K562 (cell line): ENCODE measurements around the gene UVRAG. TPM values are rescaled to one million over a fixed set of nuclear protein-coding genes. Genes with fewer than 3 reads are reported as not detected.

Experiments used
- ARID1B ChIP-seq: fragments of 450-650 bp; IDR thresholded peaks from 2 replicates; pipeline ENCODE4 v1.6.1; 2016; ENCODE audit warnings: antibody characterized with exemption, mild to moderate bottlenecking, inconsistent platforms
- BCL6 ChIP-seq: fragments of 250-450 bp; sonication (Bioruptor Pico); IDR thresholded peaks from 2 replicates; pipeline ENCODE4 v1.4.0; 2020
- GTF2F1 ChIP-seq: IDR thresholded peaks from 2 replicates; pipeline ENCODE4 v1.6.1; 2011; ENCODE audit warnings: low read depth, low read length, improper control_type of control experiment
- ILF3 ChIP-seq: fragments of 450-650 bp; IDR thresholded peaks from 2 replicates; pipeline ENCODE4 v1.6.1; 2018; ENCODE audit warnings: antibody characterized with exemption, mild to moderate bottlenecking, moderate library complexity, borderline replicate concordance
- KHSRP ChIP-seq: fragments of 450-650 bp; IDR thresholded peaks from 2 replicates; pipeline ENCODE4 v1.6.1; 2017
- MEIS2 ChIP-seq: fragments of 450-650 bp; IDR thresholded peaks from 2 replicates; pipeline ENCODE4 v1.6.1; 2014; ENCODE audit warnings: mild to moderate bottlenecking; ENCODE audit not compliant: partially characterized antibody
- PPARD ChIP-seq: fragments of 250-450 bp; sonication (Bioruptor Pico); IDR thresholded peaks from 2 replicates; pipeline ENCODE4 v1.8.0; 2022; ENCODE audit warnings: inconsistent platforms, mild to moderate bottlenecking, moderate library complexity
- ZFP36 ChIP-seq: fragments of 150-350 bp; IDR thresholded peaks from 2 replicates; pipeline ENCODE4 v1.6.1; 2018; ENCODE audit warnings: low read length, low read depth; ENCODE audit not compliant: partially characterized antibody
- ZNF354B ChIP-seq: fragments of 250-450 bp; sonication (Bioruptor Pico); IDR thresholded peaks from 2 replicates; pipeline ENCODE4 v1.4.0; 2020
- polyA plus RNA-seq, 8 experiments: library from polyadenylated mRNA; depleted of rRNA in 4 of 8; stranded (reverse) in 5 of 8; unstranded in 3 of 8; fragments of >200 nt; fragmentation: Nextera tagmentation in 2 of 8; fragmentation: Illumina TruSeq in 1 of 8; extraction: Ambion mirVana in 2 of 8; extraction: Trizol in 1 of 8; gene quantifications; 2 replicates each; pipeline versions ENCODE4 v1.2.1 to v1.2.3, GENCODE V29; 2011 to 2014; ENCODE audit warnings: inconsistent platforms in 1 of 8, missing spikeins in 1 of 8
- total RNA-seq, 7 experiments: library from RNA; depleted of rRNA in 6 of 7; stranded (reverse); fragments of >200 nt in 6 of 7; fragmentation: Illumina TruSeq in 2 of 7; extraction: Trizol in 2 of 7; gene quantifications; 2 replicates each; pipeline versions ENCODE4 v1.2.1 to v1.2.3, GENCODE V29; 2011 to 2021; ENCODE audit warnings: low replicate concordance in 1 of 7
- TF ChIP-seq, protein P1 (sequence below): fragments of 150-350 bp; IDR thresholded peaks from 2 replicates; pipeline ENCODE4 v1.6.1; 2014; ENCODE audit warnings: low read depth, mild to moderate bottlenecking, low read length, borderline replicate concordance
- TF ChIP-seq, protein P2 (sequence below): sonication (generic); formaldehyde crosslinking; IDR thresholded peaks from 2 replicates; pipeline ENCODE4 v1.8.0; 2023; ENCODE audit warnings: missing genetic modification reagents, mild to moderate bottlenecking, borderline replicate concordance

UVRAG gene
- total and polyA plus RNA-seq, 9 of the 15 experiments (the other 6 are each of a cell fraction or from before 2014, with no cell fraction given), result 3.1 to 17.8 (median 12.4) TPM

DNA sequence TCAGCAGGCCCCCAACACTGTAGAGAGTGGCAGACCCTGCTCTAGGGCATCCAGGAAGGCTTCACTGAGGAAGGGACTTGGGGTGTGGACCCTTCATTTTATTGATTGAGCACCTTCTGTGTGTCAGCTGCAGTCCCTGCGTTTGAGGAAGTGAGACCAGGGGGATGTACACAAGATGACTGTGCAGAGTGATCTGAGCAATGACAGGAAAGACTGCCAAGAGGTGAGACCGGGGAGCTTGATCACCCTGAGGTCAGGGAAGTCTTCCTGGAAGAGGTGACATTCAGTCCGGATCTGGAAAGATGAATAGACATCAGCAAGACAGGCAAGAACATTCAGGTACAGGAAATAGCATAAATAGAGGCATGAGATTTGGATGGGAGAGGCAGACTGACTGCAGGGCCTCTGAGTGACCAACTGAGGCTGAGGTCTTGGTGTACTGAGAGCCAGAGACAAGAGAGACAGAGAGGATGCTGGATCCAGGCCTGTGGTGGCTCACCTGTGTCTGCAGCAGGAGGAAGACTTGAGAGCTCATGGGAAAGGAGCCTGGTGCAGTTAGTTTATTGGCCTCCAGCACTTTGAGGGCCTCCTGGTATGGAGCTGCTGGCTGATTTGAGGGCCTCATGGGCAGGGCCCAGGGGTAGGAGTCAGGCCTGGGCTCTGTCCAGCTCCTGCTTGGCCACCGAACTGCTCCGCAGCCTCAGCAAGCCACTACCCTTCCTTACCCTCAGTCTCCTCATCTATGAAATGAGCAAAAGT lies 41.2 kb upstream of the UVRAG start (continued):
- TF ChIP-seq, protein P1, sequence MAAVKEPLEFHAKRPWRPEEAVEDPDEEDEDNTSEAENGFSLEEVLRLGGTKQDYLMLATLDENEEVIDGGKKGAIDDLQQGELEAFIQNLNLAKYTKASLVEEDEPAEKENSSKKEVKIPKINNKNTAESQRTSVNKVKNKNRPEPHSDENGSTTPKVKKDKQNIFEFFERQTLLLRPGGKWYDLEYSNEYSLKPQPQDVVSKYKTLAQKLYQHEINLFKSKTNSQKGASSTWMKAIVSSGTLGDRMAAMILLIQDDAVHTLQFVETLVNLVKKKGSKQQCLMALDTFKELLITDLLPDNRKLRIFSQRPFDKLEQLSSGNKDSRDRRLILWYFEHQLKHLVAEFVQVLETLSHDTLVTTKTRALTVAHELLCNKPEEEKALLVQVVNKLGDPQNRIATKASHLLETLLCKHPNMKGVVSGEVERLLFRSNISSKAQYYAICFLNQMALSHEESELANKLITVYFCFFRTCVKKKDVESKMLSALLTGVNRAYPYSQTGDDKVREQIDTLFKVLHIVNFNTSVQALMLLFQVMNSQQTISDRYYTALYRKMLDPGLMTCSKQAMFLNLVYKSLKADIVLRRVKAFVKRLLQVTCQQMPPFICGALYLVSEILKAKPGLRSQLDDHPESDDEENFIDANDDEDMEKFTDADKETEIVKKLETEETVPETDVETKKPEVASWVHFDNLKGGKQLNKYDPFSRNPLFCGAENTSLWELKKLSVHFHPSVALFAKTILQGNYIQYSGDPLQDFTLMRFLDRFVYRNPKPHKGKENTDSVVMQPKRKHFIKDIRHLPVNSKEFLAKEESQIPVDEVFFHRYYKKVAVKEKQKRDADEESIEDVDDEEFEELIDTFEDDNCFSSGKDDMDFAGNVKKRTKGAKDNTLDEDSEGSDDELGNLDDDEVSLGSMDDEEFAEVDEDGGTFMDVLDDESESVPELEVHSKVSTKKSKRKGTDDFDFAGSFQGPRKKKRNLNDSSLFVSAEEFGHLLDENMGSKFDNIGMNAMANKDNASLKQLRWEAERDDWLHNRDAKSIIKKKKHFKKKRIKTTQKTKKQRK, result no peak
- TF ChIP-seq BCL6 (CRISPR knock-in tag) (no peak), MEIS2 (peak; percentile 74), ARID1B (0 out of 2 replicates have a peak, but pooled peaks have one; percentile 29), PPARD (CRISPR knock-in tag) (no peak), ZFP36 (peak; percentile 100), ZNF354B (CRISPR knock-in tag) (no peak), KHSRP (no peak), GTF2F1 (no peak), ILF3 (no peak)
- TF ChIP-seq, protein P2, sequence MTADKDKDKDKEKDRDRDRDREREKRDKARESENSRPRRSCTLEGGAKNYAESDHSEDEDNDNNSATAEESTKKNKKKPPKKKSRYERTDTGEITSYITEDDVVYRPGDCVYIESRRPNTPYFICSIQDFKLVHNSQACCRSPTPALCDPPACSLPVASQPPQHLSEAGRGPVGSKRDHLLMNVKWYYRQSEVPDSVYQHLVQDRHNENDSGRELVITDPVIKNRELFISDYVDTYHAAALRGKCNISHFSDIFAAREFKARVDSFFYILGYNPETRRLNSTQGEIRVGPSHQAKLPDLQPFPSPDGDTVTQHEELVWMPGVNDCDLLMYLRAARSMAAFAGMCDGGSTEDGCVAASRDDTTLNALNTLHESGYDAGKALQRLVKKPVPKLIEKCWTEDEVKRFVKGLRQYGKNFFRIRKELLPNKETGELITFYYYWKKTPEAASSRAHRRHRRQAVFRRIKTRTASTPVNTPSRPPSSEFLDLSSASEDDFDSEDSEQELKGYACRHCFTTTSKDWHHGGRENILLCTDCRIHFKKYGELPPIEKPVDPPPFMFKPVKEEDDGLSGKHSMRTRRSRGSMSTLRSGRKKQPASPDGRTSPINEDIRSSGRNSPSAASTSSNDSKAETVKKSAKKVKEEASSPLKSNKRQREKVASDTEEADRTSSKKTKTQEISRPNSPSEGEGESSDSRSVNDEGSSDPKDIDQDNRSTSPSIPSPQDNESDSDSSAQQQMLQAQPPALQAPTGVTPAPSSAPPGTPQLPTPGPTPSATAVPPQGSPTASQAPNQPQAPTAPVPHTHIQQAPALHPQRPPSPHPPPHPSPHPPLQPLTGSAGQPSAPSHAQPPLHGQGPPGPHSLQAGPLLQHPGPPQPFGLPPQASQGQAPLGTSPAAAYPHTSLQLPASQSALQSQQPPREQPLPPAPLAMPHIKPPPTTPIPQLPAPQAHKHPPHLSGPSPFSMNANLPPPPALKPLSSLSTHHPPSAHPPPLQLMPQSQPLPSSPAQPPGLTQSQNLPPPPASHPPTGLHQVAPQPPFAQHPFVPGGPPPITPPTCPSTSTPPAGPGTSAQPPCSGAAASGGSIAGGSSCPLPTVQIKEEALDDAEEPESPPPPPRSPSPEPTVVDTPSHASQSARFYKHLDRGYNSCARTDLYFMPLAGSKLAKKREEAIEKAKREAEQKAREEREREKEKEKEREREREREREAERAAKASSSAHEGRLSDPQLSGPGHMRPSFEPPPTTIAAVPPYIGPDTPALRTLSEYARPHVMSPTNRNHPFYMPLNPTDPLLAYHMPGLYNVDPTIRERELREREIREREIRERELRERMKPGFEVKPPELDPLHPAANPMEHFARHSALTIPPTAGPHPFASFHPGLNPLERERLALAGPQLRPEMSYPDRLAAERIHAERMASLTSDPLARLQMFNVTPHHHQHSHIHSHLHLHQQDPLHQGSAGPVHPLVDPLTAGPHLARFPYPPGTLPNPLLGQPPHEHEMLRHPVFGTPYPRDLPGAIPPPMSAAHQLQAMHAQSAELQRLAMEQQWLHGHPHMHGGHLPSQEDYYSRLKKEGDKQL, result no peak
- TF ChIP-seq, all 486 proteins: peak for 25
